OCI-LY3 (cell line): ENCODE results near the gene ASAH2.
A peak's percentile ranks its signal among the peaks of the same experiment; 100 is the strongest.
"Not testable (repeated sequence)": the region's sequence is repeated elsewhere in the genome, so short reads cannot be mapped to it uniquely, and the experiment has no call there.

ENCODE experiments used
- H2AFZ ChIP-seq: fragments of 200-600, 300-600 bp; shearing (Covaris generic); 2 replicates; pipeline ENCODE4 v1.6.0; 2014; ENCODE audit warnings: antibody characterized with exemption, low read depth, low read length
- H3K27ac ChIP-seq: fragments of 200-600, 300-600 bp; sonication (generic); 2 replicates; pipeline ENCODE4 v1.5.1; 2014; ENCODE audit warnings: mild to moderate bottlenecking, low read length, moderate library complexity, mixed read lengths
- H3K27me3 ChIP-seq: fragments of 200-600, 300-600 bp; sonication (generic); 2 replicates; pipeline ENCODE4 v1.6.1; 2014; ENCODE audit warnings: low read depth, low read length, mixed read lengths
- H3K36me3 ChIP-seq: fragments of 200-600, 300-600 bp; sonication (generic); replicated peaks from 2 replicates; pipeline ENCODE3; 2014; ENCODE audit warnings: low read depth, low read length, mixed read lengths
- H3K4me1 ChIP-seq: fragments of 300-600, 200-600 bp; sonication (generic); 2 replicates; pipeline ENCODE4 v1.6.1; 2014; ENCODE audit warnings: low read length, mixed read lengths
- H3K4me2 ChIP-seq: fragments of 200-600, 300-600 bp; sonication (generic); 2 replicates; pipeline ENCODE4 v1.6.1; 2014; ENCODE audit warnings: low read length, mixed read lengths
- H3K4me3 ChIP-seq: fragments of 300-600, 200-600 bp; sonication (generic); 2 replicates; pipeline ENCODE4 v1.5.1; 2014; ENCODE audit warnings: antibody characterized with exemption, mild to moderate bottlenecking, low read length, moderate library complexity
- H3K79me2 ChIP-seq: fragments of 300-600, 200-600 bp; shearing (Covaris generic); 2 replicates; pipeline ENCODE4 v1.6.1; 2014; ENCODE audit warnings: mild to moderate bottlenecking, low read length, mixed read lengths
- H3K9ac ChIP-seq: fragments of 300-600, 200-600 bp; shearing (Covaris generic); 2 replicates; pipeline ENCODE4 v1.6.0; 2014; ENCODE audit warnings: mild to moderate bottlenecking, low read length, moderate library complexity
- H3K9me3 ChIP-seq: fragments of 200-600, 300-600 bp; shearing (Covaris generic); 2 replicates; pipeline ENCODE4 v1.6.1; 2014; ENCODE audit warnings: low read length, mixed read lengths; ENCODE audit not compliant: insufficient read depth
- H4K20me1 ChIP-seq: fragments of 200-600, 300-600 bp; sonication (generic); 2 replicates; pipeline ENCODE4 v1.6.1; 2016; ENCODE audit warnings: low read length, mixed read lengths; ENCODE audit not compliant: insufficient read depth
- EZH2phosphoT487 ChIP-seq: fragments of 200-600 bp; shearing (Covaris generic); IDR thresholded peaks from 2 replicates; pipeline ENCODE4 v1.6.1; 2018; ENCODE audit warnings: antibody characterized with exemption, mixed run types, low read depth
- TF ChIP-seq, protein P1 (sequence below): fragments of 200-600, 300-600 bp; sonication (generic); IDR thresholded peaks from 2 replicates; pipeline ENCODE4 v1.5.1; 2014; ENCODE audit warnings: antibody characterized with exemption, low read length, low read depth

Gene ASAH2

GRCh38 chr10:50248062-50248461 lies 3.3 kb downstream of the ASAH2 start:
- Histone ChIP-seq H3K27me3 (no peaks in the 10 kb centered on the region; the same call in 1 of the 2 replicates), H3K27ac (no peak overlapping the region)

DNA sequence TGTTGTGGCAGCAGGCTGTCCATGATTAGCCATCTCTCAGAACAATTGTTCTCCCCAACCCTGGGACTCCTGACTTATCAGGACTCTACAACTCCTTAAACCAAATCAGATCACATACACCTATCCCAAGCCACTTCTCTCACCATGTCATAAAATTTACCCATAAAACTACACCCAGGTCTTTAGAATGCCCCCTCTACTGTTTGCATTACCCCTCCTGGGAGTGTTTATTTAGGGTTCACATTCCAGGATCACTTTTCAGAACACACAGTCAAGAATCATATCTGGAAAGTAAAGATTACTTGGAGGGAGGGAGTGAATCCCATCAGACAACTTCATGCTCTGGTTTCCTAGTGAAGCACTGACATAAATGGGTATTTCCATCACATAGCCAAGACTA lies 7.1 kb downstream of the ASAH2 start:
- H3K9me3 ChIP-seq = no peaks in the 10 kb centered on the region
- H3K4me3 ChIP-seq = no peak overlapping the region
- no peaks in the 10 kb centered on the region for H3K79me2 ChIP-seq
- no peaks in the 10 kb centered on the region for H3K36me3 ChIP-seq
- H3K27ac ChIP-seq = no peak overlapping the region
- H3K9ac ChIP-seq = no peak overlapping the region
- H4K20me1 ChIP-seq = no peaks in the 10 kb centered on the region
- H3K4me1 ChIP-seq = peaks cover 12% of the 10 kb centered on the region
- TF ChIP-seq, protein P1, sequence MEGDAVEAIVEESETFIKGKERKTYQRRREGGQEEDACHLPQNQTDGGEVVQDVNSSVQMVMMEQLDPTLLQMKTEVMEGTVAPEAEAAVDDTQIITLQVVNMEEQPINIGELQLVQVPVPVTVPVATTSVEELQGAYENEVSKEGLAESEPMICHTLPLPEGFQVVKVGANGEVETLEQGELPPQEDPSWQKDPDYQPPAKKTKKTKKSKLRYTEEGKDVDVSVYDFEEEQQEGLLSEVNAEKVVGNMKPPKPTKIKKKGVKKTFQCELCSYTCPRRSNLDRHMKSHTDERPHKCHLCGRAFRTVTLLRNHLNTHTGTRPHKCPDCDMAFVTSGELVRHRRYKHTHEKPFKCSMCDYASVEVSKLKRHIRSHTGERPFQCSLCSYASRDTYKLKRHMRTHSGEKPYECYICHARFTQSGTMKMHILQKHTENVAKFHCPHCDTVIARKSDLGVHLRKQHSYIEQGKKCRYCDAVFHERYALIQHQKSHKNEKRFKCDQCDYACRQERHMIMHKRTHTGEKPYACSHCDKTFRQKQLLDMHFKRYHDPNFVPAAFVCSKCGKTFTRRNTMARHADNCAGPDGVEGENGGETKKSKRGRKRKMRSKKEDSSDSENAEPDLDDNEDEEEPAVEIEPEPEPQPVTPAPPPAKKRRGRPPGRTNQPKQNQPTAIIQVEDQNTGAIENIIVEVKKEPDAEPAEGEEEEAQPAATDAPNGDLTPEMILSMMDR = no peak
- TF ChIP-seq EZH2phosphoT487 = no peak
- no peaks in the 10 kb centered on the region; the same call in none of the 2 replicates for H3K27me3 ChIP-seq
- no peak overlapping the region for H3K4me2 ChIP-seq
- H2AFZ ChIP-seq = no peak overlapping the region

More at GRCh38 chr10:50248062-50248461, 3.3 kb downstream of the ASAH2 start:
- Histone ChIP-seq H3K4me3 (no peak overlapping the region), H3K4me2 (no peak overlapping the region), H3K79me2 (no peaks in the 10 kb centered on the region), H2AFZ (no peak overlapping the region), H4K20me1 (no peaks in the 10 kb centered on the region), H3K9ac (no peak overlapping the region), H3K36me3 (no peaks in the 10 kb centered on the region), H3K9me3 (no peaks in the 10 kb centered on the region), H3K4me1 (peaks cover 3% of the 10 kb centered on the region)
- TF ChIP-seq, protein P1 = no peak
- TF ChIP-seq EZH2phosphoT487 = no peak

- H4K20me1 ChIP-seq = no peaks in the 10 kb centered on the region
- TF ChIP-seq, protein P1 = no peak
- TF ChIP-seq EZH2phosphoT487 = no peak
Measured at GRCh38 chr10:50242777-50243176, 8.5 kb downstream of the ASAH2 start.

DNA sequence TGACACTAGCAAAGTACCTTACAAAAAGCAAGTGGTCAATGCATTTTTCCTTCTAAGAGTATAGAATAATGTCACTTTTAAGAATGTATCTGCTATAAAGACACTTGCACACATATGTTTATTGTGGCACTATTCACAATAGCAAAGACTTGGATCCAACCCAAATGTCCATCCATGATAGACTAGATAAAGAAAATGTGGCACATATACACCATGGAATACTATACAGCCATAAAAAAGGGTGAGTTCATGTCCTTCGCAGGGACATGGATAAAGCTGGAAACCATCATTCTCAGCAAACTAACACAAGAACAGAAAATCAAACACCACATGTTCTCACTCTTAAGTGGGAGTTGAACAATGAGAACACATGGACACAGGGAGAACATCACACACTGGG lies 9.8 kb downstream of the ASAH2 start:
- peaks cover 19% of the 10 kb centered on the region for H3K4me1 ChIP-seq
- H3K9ac ChIP-seq = not testable (repeated sequence)

More at GRCh38 chr10:50242777-50243176, 8.5 kb downstream of the ASAH2 start:
- no peak overlapping the region for H3K4me3 ChIP-seq
- H3K9ac ChIP-seq = no peak overlapping the region
- H3K9me3 ChIP-seq = no peaks in the 10 kb centered on the region
- H3K4me1 ChIP-seq = peaks cover 19% of the 10 kb centered on the region
- H3K27me3 ChIP-seq = no peaks in the 10 kb centered on the region; the same call in none of the 2 replicates
- no peak overlapping the region for H2AFZ ChIP-seq
- H3K36me3 ChIP-seq = no peaks in the 10 kb centered on the region
- H3K4me2 ChIP-seq = peak overlapping the region; percentile 18; the same call in 1 of the 2 replicates
- no peak overlapping the region for H3K27ac ChIP-seq
- no peaks in the 10 kb centered on the region for H3K79me2 ChIP-seq

More for the DNA sequence above, 9.8 kb downstream of the ASAH2 start:
- H3K4me2 ChIP-seq, H2AFZ ChIP-seq, H4K20me1 ChIP-seq, H3K27ac ChIP-seq, H3K36me3 ChIP-seq, H3K4me3 ChIP-seq, H3K27me3 ChIP-seq, H3K79me2 ChIP-seq, H3K9me3 ChIP-seq: not testable (repeated sequence)
